Mucosa of rectum (tissue), 2 donors: ENCODE data around the gene STAT3.
"Not testable (repeated sequence)": the region's sequence is repeated elsewhere in the genome, so short reads cannot be mapped to it uniquely, and the experiment has no call there.

Source experiments
- H3K27ac ChIP-seq, 2 donors: one replicate each; pipeline ENCODE4 v1.7.0; 2013; ENCODE audit warnings: inconsistent platforms in 2 of 2, low read depth in 2 of 2, low read length in 2 of 2
- H3K27me3 ChIP-seq, 2 donors: one replicate each; pipeline ENCODE4 v1.7.0; 2013; ENCODE audit warnings: low read length in 2 of 2; ENCODE audit not compliant: control insufficient read depth in 2 of 2, insufficient read depth in 2 of 2
- H3K36me3 ChIP-seq, 2 donors: one replicate each; pipeline ENCODE4 v1.7.0; 2013; ENCODE audit warnings: low read length in 2 of 2; ENCODE audit not compliant: control insufficient read depth in 2 of 2, insufficient read depth in 2 of 2
- H3K4me1 ChIP-seq, 2 donors: one replicate each; pipeline ENCODE4 v1.7.0; 2013; ENCODE audit warnings: low read length in 2 of 2, mild to moderate bottlenecking in 1 of 2; ENCODE audit not compliant: control insufficient read depth in 2 of 2, insufficient read depth in 2 of 2
- H3K4me3 ChIP-seq, 2 donors: one replicate each; pipeline ENCODE4 v1.7.0; 2013; ENCODE audit warnings: low read length in 2 of 2
- H3K9ac ChIP-seq, 2 donors: one replicate each; pipeline ENCODE4 v1.7.0; 2013; ENCODE audit warnings: low read length in 2 of 2, low read depth in 1 of 2, mild to moderate bottlenecking in 1 of 2
- H3K9me3 ChIP-seq, 2 donors: one replicate each; pipeline ENCODE4 v1.7.0; 2013; ENCODE audit warnings: low read length in 2 of 2; ENCODE audit not compliant: control insufficient read depth in 2 of 2
- donor health status: healthy.
- donor health status: Normal muscosa, but diverticular disease.

STAT3 gene

DNA sequence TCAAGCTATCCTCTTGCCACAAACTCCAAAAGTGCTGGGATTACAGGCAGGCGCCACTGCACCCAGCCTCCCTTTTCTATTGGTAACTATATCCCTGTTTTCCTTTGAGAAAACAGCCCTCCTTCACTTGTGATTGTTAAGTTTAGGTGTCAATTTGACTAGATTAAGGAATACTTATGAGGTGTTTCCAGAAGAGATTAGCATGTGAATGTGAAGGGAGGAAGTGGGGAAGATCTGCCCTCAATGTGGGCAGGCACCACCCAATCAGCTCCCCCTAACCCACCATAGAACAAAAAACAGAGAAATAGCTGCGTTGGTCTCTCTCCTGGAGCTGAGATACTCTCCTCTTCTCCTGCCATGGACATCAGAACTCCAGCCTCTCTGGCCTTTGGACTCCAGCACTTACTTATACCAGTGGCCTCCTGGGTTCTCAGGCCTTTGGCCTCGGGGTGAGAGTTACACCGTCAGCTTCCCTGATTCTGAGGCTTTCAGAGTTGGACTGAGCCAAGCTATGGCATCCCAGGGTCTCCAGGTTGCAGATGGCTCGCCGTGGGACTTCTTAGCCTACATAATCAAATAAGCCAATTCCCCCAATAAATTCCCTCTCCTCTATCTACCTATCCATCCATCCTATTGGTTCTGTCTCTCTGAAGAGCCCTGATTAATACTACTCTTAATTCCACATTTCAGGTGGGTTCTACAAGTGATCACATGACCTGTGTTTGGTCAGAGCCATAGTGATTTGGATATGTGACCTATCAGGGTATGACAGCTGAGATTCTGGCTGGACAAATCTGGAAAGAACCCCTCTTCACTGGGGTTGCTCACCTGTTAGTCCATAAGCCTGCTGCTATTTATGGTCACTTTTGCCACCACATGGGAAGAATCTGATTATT is 12.0 kb upstream of the STAT3 start:
- no peak overlapping the region for H3K4me3 ChIP-seq
- H3K9me3 ChIP-seq: no peaks in the 10 kb centered on the region
- H3K4me1 ChIP-seq: peaks cover 5 to 14% of the 10 kb centered on the region in 2 donors
- H3K9ac ChIP-seq: no peak overlapping the region
- H3K27me3 ChIP-seq: no peaks in the 10 kb centered on the region
- H3K27ac ChIP-seq: no peak overlapping the region
- peaks cover 0 to 2% of the 10 kb centered on the region in 2 donors for H3K36me3 ChIP-seq

GRCh38 chr17:42399121-42399520 is 10.9 kb upstream of the STAT3 start:
- Histone ChIP-seq H3K4me1 (peaks cover 5 to 14% of the 10 kb centered on the region in 2 donors), H3K9ac (no peak overlapping the region), H3K27ac (no peak overlapping the region)

GRCh38 chr17:42395601-42396000 is 7.4 kb upstream of the STAT3 start:
- not testable (repeated sequence) for H3K27ac ChIP-seq

More at GRCh38 chr17:42399121-42399520, 10.9 kb upstream of the STAT3 start:
- Histone ChIP-seq H3K4me3 (no peak overlapping the region), H3K36me3 (no peaks in the 10 kb centered on the region), H3K27me3 (no peaks in the 10 kb centered on the region), H3K9me3 (no peaks in the 10 kb centered on the region)

GRCh38 chr17:42394838-42395237 is 6.6 kb upstream of the STAT3 start:
- Histone ChIP-seq H3K4me1 (no peaks in the 10 kb centered on the region), H3K27me3 (no peaks in the 10 kb centered on the region), H3K9ac (no peak overlapping the region), H3K27ac (no peak overlapping the region), H3K4me3 (no peak overlapping the region), H3K9me3 (no peaks in the 10 kb centered on the region), H3K36me3 (no peaks in the 10 kb centered on the region)

More at GRCh38 chr17:42395601-42396000, 7.4 kb upstream of the STAT3 start:
- not testable (repeated sequence) for H3K4me3 ChIP-seq, H3K4me1 ChIP-seq, H3K27me3 ChIP-seq, H3K9ac ChIP-seq, H3K9me3 ChIP-seq, H3K36me3 ChIP-seq

DNA sequence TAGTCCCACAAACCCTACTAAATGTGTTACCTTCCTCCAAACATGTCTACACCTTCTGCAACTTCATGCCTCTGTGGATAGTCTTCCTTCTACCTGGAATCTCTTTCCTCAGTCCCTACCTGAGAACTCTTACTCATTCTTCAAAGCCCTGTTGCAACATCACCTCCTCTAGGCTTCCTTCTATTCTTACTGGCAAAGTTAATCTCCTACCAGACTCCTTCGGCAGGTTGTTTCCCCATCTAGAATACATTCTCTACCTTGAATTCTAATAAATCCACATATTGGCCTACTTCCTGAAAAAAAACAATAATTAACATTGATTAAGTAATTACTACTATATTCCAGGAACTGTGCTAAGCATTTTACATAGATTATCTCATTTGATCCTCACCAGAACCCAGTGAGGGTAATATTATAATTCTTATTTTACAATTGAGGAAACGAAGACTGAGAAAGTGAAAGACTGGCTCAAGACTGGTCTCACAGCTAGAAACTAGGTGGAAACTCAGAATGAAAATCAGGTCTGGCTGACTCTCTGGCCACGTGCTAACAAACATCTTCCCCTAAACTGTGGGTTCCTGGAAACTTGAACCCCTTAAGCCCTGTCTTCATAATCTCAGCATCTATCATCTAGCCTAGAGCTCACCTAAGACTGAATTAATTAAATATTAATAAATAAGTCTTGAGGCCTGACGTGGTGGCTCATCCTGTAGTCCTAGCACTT is 4.6 kb upstream of the STAT3 start:
- no peak overlapping the region for H3K4me3 ChIP-seq
- H3K36me3 ChIP-seq: no peaks in the 10 kb centered on the region
- no peaks in the 10 kb centered on the region for H3K9me3 ChIP-seq
- H3K27ac ChIP-seq: no peak overlapping the region
- peaks cover 2 to 4% of the 10 kb centered on the region in 2 donors for H3K4me1 ChIP-seq
- H3K9ac ChIP-seq: no peak overlapping the region
- H3K27me3 ChIP-seq: no peaks in the 10 kb centered on the region

GRCh38 chr17:42391439-42391838 is 3.2 kb upstream of the STAT3 start:
- H3K9me3 ChIP-seq, H3K27me3 ChIP-seq, H3K27ac ChIP-seq, H3K36me3 ChIP-seq, H3K9ac ChIP-seq, H3K4me3 ChIP-seq: not testable (repeated sequence)
- peaks cover 2 to 12% of the 10 kb centered on the region in 2 donors for H3K4me1 ChIP-seq

GRCh38 chr17:42389899-42390298 is 1.7 kb upstream of the STAT3 start:
- Histone ChIP-seq H3K4me1 (peaks cover 2 to 14% of the 10 kb centered on the region in 2 donors), H3K36me3 (no peaks in the 10 kb centered on the region), H3K27me3 (no peaks in the 10 kb centered on the region), H3K9ac (no peak overlapping the region), H3K4me3 (no peak overlapping the region), H3K9me3 (no peaks in the 10 kb centered on the region), H3K27ac (no peak overlapping the region)

DNA sequence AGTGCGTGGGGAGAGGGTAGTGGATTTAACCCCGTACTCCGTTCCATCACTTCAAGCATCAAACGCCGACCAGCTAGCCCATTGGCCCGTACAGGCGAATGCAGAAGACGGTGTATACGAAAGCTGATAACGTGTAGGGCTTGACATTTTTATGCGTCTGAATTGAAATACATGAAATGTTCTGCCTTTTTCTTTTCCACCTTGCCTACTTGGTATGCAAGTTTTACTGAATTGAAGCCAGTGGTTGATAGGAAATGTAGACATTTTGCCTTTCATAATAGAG is 834 bp upstream of the STAT3 start:
- H3K4me3 ChIP-seq: peak overlapping the region; percentile 73 to 83

GRCh38 chr17:42387661-42388380 is 421 bp downstream of the STAT3 start:
- peak overlapping the region; percentile 99 for H3K27ac ChIP-seq
- H3K4me1 ChIP-seq: peaks cover 2 to 14% of the 10 kb centered on the region in 2 donors
- peak overlapping the region; percentile 96 to 97 for H3K9ac ChIP-seq
- peaks cover 0 to 4% of the 10 kb centered on the region in 2 donors for H3K36me3 ChIP-seq
- no peaks in the 10 kb centered on the region for H3K9me3 ChIP-seq
- no peaks in the 10 kb centered on the region for H3K27me3 ChIP-seq
- peak overlapping the region; percentile 89 to 91 for H3K4me3 ChIP-seq

More for the DNA sequence above, 834 bp upstream of the STAT3 start:
- Histone ChIP-seq H3K4me1 (peaks cover 2 to 14% of the 10 kb centered on the region in 2 donors), H3K27ac (peak overlapping the region; percentile 95 to 96), H3K9me3 (no peaks in the 10 kb centered on the region), H3K36me3 (no peaks in the 10 kb centered on the region), H3K9ac (peak overlapping the region; percentile 88 to 92), H3K27me3 (no peaks in the 10 kb centered on the region)
